Activated T-cell treated with anti-CD3 and anti-CD28 coated beads, Interleukin-2, amount 50 U/mL, for 72 hours (primary cell): ENCODE data around the gene TNS3. TPM values are rescaled to one million over a fixed set of nuclear protein-coding genes. Genes with fewer than 3 reads are reported as not detected.
A peak's percentile ranks its signal among the peaks of the same experiment; 100 is the strongest.

Experiments used
- ATAC-seq, 2 donors: fragments of 150-1000 bp; cut with Tn5 transposase; replicated peaks in 1 of 2; 2 replicates each; pipeline ENCODE4 v1.10.0; 2021; ENCODE audit warnings: moderate library complexity in 2 of 2, mild to moderate bottlenecking in 1 of 2
- DNase-seq, 2 donors: peaks; one replicate each; pipeline ENCODE4 v3.0.0; 2021 to 2022; ENCODE audit warnings: mixed read lengths in 1 of 2
- H3K27ac Mint-ChIP-seq: one replicate; pipeline ENCODE4 v1.8.0; 2022; ENCODE audit warnings: mild to moderate bottlenecking, moderate library complexity, mixed read lengths
- H3K27me3 Mint-ChIP-seq: one replicate; pipeline ENCODE4 v1.8.0; 2022; ENCODE audit warnings: low read depth, mixed read lengths
- H3K36me3 Mint-ChIP-seq, 2 donors: one replicate each; pipeline ENCODE4 v1.8.0; 2022; ENCODE audit warnings: mixed read lengths in 2 of 2, mild to moderate bottlenecking in 1 of 2; ENCODE audit not compliant: insufficient read depth in 2 of 2
- H3K4me1 Mint-ChIP-seq: one replicate; pipeline ENCODE4 v1.8.0; 2022; ENCODE audit warnings: low read depth, mixed read lengths
- H3K4me3 Mint-ChIP-seq, 2 donors: one replicate each; pipeline ENCODE4 v1.8.0; 2022; ENCODE audit warnings: mild to moderate bottlenecking in 2 of 2, mixed read lengths in 2 of 2, moderate library complexity in 2 of 2
- H3K9me3 Mint-ChIP-seq, 2 donors: one replicate each; pipeline ENCODE4 v1.8.0; 2022; ENCODE audit warnings: mixed read lengths in 2 of 2
- total RNA-seq, 2 donors: library from RNA; stranded (reverse); gene quantifications; one replicate each; pipeline ENCODE4 v1.2.3, GENCODE V29; 2022

TNS3 gene
- total RNA-seq, 2 donors from 2014 or later: 0.29 to 1.2 TPM

- no peak overlapping the region for H3K4me3 Mint-ChIP-seq
Measured at GRCh38 chr7:47484923-47485639, 96.8 kb downstream of the TNS3 start.

GRCh38 chr7:47484457-47484856, 97.5 kb downstream of the TNS3 start:
- Mint-ChIP-seq H3K36me3 (no peaks in the 10 kb centered on the region), H3K27ac (no peak overlapping the region), H3K4me1 (peaks cover 28% of the 10 kb centered on the region), H3K9me3 (peaks cover 0 to 2% of the 10 kb centered on the region in 2 donors), H3K4me3 (no peak overlapping the region), H3K27me3 (no peaks in the 10 kb centered on the region)
- DNase-seq: no peak
- ATAC-seq: no peak

More at GRCh38 chr7:47484923-47485639, 96.8 kb downstream of the TNS3 start:
- Mint-ChIP-seq H3K27me3 (no peaks in the 10 kb centered on the region), H3K36me3 (no peaks in the 10 kb centered on the region), H3K27ac (no peak overlapping the region), H3K9me3 (peaks cover 0 to 2% of the 10 kb centered on the region in 2 donors), H3K4me1 (peaks cover 28% of the 10 kb centered on the region)
- no peak for ATAC-seq
- no peak for DNase-seq

- Mint-ChIP-seq H3K4me3 (no peak overlapping the region), H3K36me3 (no peaks in the 10 kb centered on the region), H3K9me3 (peaks cover 0 to 2% of the 10 kb centered on the region in 2 donors), H3K4me1 (peaks cover 30% of the 10 kb centered on the region), H3K27ac (no peak overlapping the region), H3K27me3 (no peaks in the 10 kb centered on the region)
- no peak for ATAC-seq
- DNase-seq: no peak
Measured at GRCh38 chr7:47483604-47484273, 98.2 kb downstream of the TNS3 start.

- ATAC-seq (peak; percentile 58 to 79), DNase-seq (peak; percentile 8 to 9)
- H3K27ac Mint-ChIP-seq: no peak overlapping the region
- peaks cover 33% of the 10 kb centered on the region for H3K4me1 Mint-ChIP-seq
- peak overlapping the region in 1 of 2 donors; percentile 71 for H3K4me3 Mint-ChIP-seq
- H3K9me3 Mint-ChIP-seq: peaks cover 0 to 2% of the 10 kb centered on the region in 2 donors
- H3K27me3 Mint-ChIP-seq: no peaks in the 10 kb centered on the region
- H3K36me3 Mint-ChIP-seq: no peaks in the 10 kb centered on the region
Measured at GRCh38 chr7:47482013-47482875, 99.7 kb downstream of the TNS3 start.

GRCh38 chr7:47481541-47482012, 100.3 kb downstream of the TNS3 start:
- H3K36me3 Mint-ChIP-seq: no peaks in the 10 kb centered on the region
- peaks cover 33% of the 10 kb centered on the region for H3K4me1 Mint-ChIP-seq
- ATAC-seq (no peak), DNase-seq (no peak)
- H3K4me3 Mint-ChIP-seq: peak overlapping the region in 1 of 2 donors; percentile 71
- no peak overlapping the region for H3K27ac Mint-ChIP-seq
- peaks cover 0 to 2% of the 10 kb centered on the region in 2 donors for H3K9me3 Mint-ChIP-seq
- no peaks in the 10 kb centered on the region for H3K27me3 Mint-ChIP-seq

GRCh38 chr7:47480576-47481538, 101.1 kb downstream of the TNS3 start:
- H3K4me1 Mint-ChIP-seq: peaks cover 33% of the 10 kb centered on the region
- peak overlapping the region in 1 of 2 donors; percentile 71 for H3K4me3 Mint-ChIP-seq
- H3K9me3 Mint-ChIP-seq: peaks cover 0 to 2% of the 10 kb centered on the region in 2 donors
- ATAC-seq (peak; percentile 12 to 51), DNase-seq (no peak)
- H3K27ac Mint-ChIP-seq: no peak overlapping the region
- H3K36me3 Mint-ChIP-seq: no peaks in the 10 kb centered on the region
- H3K27me3 Mint-ChIP-seq: no peaks in the 10 kb centered on the region

- Mint-ChIP-seq H3K27me3 (no peaks in the 10 kb centered on the region), H3K36me3 (no peaks in the 10 kb centered on the region), H3K4me1 (peaks cover 33% of the 10 kb centered on the region), H3K27ac (no peak overlapping the region), H3K4me3 (peak overlapping the region in 1 of 2 donors; percentile 15), H3K9me3 (peaks cover 0 to 2% of the 10 kb centered on the region in 2 donors)
- no peak for DNase-seq
- ATAC-seq: no peak
Measured at GRCh38 chr7:47479821-47480575, 101.9 kb downstream of the TNS3 start.

GRCh38 chr7:47478926-47479711, 102.8 kb downstream of the TNS3 start:
- Mint-ChIP-seq H3K36me3 (no peaks in the 10 kb centered on the region), H3K4me1 (peaks cover 33% of the 10 kb centered on the region), H3K9me3 (peaks cover 0 to 2% of the 10 kb centered on the region in 2 donors), H3K27me3 (no peaks in the 10 kb centered on the region), H3K4me3 (no peak overlapping the region), H3K27ac (no peak overlapping the region)
- DNase-seq (no peak), ATAC-seq (no peak)

GRCh38 chr7:47478017-47478344, 103.9 kb downstream of the TNS3 start:
- Mint-ChIP-seq H3K27me3 (no peaks in the 10 kb centered on the region), H3K27ac (no peak overlapping the region), H3K9me3 (peaks cover 0 to 2% of the 10 kb centered on the region in 2 donors), H3K36me3 (no peaks in the 10 kb centered on the region), H3K4me3 (no peak overlapping the region), H3K4me1 (peaks cover 33% of the 10 kb centered on the region)
- no peak for DNase-seq
- ATAC-seq: no peak

- no peaks in the 10 kb centered on the region for H3K27me3 Mint-ChIP-seq
- no peak overlapping the region for H3K27ac Mint-ChIP-seq
- H3K4me3 Mint-ChIP-seq: no peak overlapping the region
- DNase-seq (no peak), ATAC-seq (no peak)
- no peaks in the 10 kb centered on the region for H3K36me3 Mint-ChIP-seq
- no peaks in the 10 kb centered on the region for H3K9me3 Mint-ChIP-seq
- H3K4me1 Mint-ChIP-seq: peaks cover 28% of the 10 kb centered on the region
Measured at GRCh38 chr7:47477191-47478016, 104.5 kb downstream of the TNS3 start.
